Testis (tissue), 3 donors: ENCODE data around the gene MGAT5B. TPM values are rescaled to one million over a fixed set of nuclear protein-coding genes. Genes with fewer than 3 reads are reported as not detected.

Experiments
- DNase-seq: peaks from one replicate; pipeline ENCODE4 v3.0.0-alpha.2; 2019
- H3K27ac ChIP-seq, 2 donors: fragments of 200-600 bp; sonication (generic); one replicate each; pipeline ENCODE4 v1.5.1; 2019
- H3K27me3 ChIP-seq: fragments of 200-600 bp; sonication (generic); one replicate; pipeline ENCODE4 v1.5.1; 2019
- H3K36me3 ChIP-seq: fragments of 200-600 bp; sonication (generic); one replicate; pipeline ENCODE4 v1.5.1; 2017; ENCODE audit warnings: low read depth; ENCODE audit errors: missing control alignments
- H3K4me1 ChIP-seq: fragments of 200-600 bp; sonication (generic); one replicate; pipeline ENCODE4 v1.5.1; 2019
- H3K4me3 ChIP-seq, 2 donors: fragments of 200-600 bp; sonication (generic); one replicate each; pipeline ENCODE4 v1.5.1; 2017 to 2019
- H3K9me3 ChIP-seq: fragments of 200-600 bp; sonication (generic); one replicate; pipeline ENCODE4 v1.5.1; 2017
- POLR2A ChIP-seq: fragments of 450-650 bp; IDR thresholded peaks from one replicate; pipeline ENCODE4 v1.6.1; 2017; ENCODE audit warnings: antibody characterized with exemption, mild to moderate bottlenecking, moderate library complexity
- WGBS, 2 donors: methylation state at CpG; one replicate each; pipeline ENCODE4 v1.1.5; 2018; 5-methylcytosine and 5-hydroxymethylcytosine counted together
- intact Hi-C: fragments of 100-400 bp; cut with DNase I; formaldehyde crosslinking; loops from one replicate; pipeline ENCODE4 v1.15.1; 2023; ENCODE audit warnings: low total_unique reads
- polyA plus RNA-seq: library from polyadenylated mRNA; stranded (reverse); fragments of 350-450 nt; fragmentation: Illumina TruSeq; extraction: RNeasy Lipid Tissue Mini Kit (QIAGEN cat#74804); gene quantifications from one replicate; pipeline ENCODE4 v1.2.3, GENCODE V29; 2014; ENCODE audit warnings: low read depth, low replicate concordance; ENCODE audit not compliant: insufficient read depth
- total RNA-seq, 2 donors: library from RNA; depleted of rRNA; stranded (reverse); fragments of >200 nt; gene quantifications; one replicate each; pipeline ENCODE4 v1.2.3, GENCODE V29; 2016
- TF ChIP-seq, protein P1 (sequence below), 3 experiments: fragments of 450-650 bp in 2 of 3; fragments of 200-600 bp in 1 of 3; sonication (generic) in 1 of 3; IDR thresholded peaks; one replicate each; pipeline ENCODE4 v1.5.1; 2016 to 2019; ENCODE audit warnings: antibody characterized with exemption in 3 of 3, mild to moderate bottlenecking in 2 of 3, moderate library complexity in 1 of 3

Gene MGAT5B
- total and polyA plus RNA-seq, 3 donors from 2014 or later: 4.6 to 10.9 (median 9.0) TPM

DNA sequence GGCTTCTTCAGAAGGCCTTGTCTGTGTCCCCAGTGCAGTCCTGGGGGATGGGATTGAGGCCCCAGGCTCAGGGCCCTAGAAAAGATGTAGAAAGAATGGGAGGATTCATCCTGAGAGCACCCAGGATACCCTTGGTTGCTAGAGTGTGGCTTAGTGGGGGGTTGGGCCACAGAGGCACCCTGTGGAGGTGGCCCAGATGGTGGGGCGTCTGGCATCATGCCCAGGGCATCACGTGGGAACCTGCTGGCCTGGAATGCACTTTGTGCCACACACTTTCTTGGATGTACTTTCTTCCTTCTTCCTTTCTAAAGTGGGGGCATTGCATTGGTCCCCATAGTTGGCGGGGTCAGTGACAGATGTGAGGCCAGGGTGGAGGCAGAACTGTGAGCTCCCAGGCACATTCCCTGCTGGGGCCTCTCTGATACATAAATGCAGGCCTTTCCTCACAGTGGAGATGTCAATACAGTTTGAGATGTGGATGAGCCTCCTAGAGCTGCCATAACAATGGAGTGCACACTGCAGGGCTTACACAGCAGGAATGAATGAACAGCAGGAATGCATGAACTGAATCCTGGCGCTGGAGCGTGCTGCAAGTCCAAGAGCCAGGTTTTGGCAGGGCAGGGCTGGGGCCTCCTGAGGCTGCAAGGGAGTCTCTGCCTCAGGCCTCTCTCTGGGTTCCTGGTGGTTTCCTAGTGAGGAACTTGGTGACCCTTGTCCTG is 43.3 kb downstream of the MGAT5B start:
- H3K27me3 ChIP-seq: no peaks in the 10 kb centered on the region
- 80 to 100% methylated on average over 3 to 5 of the region's 5 CpGs for WGBS, 2 donors
- TF ChIP-seq, protein P1, sequence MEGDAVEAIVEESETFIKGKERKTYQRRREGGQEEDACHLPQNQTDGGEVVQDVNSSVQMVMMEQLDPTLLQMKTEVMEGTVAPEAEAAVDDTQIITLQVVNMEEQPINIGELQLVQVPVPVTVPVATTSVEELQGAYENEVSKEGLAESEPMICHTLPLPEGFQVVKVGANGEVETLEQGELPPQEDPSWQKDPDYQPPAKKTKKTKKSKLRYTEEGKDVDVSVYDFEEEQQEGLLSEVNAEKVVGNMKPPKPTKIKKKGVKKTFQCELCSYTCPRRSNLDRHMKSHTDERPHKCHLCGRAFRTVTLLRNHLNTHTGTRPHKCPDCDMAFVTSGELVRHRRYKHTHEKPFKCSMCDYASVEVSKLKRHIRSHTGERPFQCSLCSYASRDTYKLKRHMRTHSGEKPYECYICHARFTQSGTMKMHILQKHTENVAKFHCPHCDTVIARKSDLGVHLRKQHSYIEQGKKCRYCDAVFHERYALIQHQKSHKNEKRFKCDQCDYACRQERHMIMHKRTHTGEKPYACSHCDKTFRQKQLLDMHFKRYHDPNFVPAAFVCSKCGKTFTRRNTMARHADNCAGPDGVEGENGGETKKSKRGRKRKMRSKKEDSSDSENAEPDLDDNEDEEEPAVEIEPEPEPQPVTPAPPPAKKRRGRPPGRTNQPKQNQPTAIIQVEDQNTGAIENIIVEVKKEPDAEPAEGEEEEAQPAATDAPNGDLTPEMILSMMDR (IDR thresholded peaks at IDR 0.05): no peak
- no peak for TF ChIP-seq POLR2A

DNA sequence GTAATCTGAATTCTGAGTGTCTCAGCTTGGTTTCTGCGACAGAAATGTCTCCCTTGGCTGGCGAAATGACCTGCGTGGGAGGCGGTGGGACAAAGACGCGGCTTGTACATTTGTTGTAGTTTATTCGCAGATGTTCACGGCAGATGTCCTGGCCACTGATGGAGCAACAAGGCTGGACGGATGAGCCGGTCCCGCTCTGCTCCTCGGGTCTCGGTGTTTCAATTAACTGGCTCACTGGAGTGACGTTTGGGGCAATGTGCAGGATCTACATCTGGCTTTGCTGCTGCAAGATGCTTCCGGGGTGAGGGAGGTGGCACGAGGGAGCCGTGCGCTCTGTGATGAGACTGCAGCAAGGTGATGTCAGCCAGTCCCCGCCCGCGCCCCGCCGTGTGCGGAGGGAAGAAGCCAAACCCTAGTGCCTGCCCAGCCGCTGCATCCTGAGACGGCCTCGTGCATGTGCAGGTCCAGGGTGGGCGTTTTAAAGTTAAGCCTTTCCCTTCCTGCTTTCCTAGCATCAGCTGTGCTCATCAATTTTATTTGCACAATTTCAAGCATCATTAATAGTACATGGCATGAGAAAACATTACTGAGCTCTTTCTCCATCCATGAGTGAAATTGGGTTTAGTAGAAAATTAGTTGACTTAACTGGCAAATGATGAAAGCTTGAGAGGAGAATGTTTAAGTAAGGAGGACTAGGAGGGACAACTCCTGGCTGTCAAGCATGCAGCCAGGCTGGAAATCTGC is 44.4 kb downstream of the MGAT5B start:
- H3K4me3 ChIP-seq: no peak overlapping the region
- intact Hi-C loops: no loop called here
- 87 to 91% methylated on average over 27 to 28 of the region's 28 CpGs for WGBS, 2 donors
- TF ChIP-seq, protein P1 (IDR thresholded peaks at IDR 0.05): no peak
- TF ChIP-seq POLR2A: no peak
- no peaks in the 10 kb centered on the region for H3K36me3 ChIP-seq
- H3K4me1 ChIP-seq: peaks cover 1% of the 10 kb centered on the region
- H3K9me3 ChIP-seq: no peaks in the 10 kb centered on the region
- no peak overlapping the region for H3K27ac ChIP-seq
- no peaks in the 10 kb centered on the region for H3K27me3 ChIP-seq
- no peak for DNase-seq

More for the DNA sequence above, 43.3 kb downstream of the MGAT5B start:
- no peak for DNase-seq
- Histone ChIP-seq H3K9me3 (no peaks in the 10 kb centered on the region), H3K36me3 (no peaks in the 10 kb centered on the region), H3K4me3 (no peak overlapping the region), H3K27ac (no peak overlapping the region), H3K4me1 (no peaks in the 10 kb centered on the region)
- intact Hi-C loops: no loop called here

DNA sequence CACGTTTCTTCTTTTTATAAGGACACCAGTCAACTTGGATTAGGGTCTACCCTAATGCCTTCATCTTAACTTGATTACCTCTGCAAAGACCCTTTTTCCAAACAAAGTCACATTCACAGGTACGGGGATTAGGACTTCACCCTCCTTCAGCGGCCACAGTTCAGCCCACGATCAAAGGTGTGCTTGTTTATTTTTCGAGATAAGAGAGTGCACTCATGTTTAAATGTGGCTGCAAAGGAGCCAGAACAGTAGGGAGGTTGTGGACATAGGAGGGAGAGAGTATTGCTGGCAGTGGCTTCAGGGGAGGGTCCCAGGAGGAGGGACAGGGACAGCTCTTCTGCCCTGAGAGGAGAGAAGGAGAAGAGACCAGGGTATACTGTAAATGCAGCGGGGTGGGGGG is 46.7 kb downstream of the MGAT5B start:
- no peaks in the 10 kb centered on the region for H3K27me3 ChIP-seq

DNA sequence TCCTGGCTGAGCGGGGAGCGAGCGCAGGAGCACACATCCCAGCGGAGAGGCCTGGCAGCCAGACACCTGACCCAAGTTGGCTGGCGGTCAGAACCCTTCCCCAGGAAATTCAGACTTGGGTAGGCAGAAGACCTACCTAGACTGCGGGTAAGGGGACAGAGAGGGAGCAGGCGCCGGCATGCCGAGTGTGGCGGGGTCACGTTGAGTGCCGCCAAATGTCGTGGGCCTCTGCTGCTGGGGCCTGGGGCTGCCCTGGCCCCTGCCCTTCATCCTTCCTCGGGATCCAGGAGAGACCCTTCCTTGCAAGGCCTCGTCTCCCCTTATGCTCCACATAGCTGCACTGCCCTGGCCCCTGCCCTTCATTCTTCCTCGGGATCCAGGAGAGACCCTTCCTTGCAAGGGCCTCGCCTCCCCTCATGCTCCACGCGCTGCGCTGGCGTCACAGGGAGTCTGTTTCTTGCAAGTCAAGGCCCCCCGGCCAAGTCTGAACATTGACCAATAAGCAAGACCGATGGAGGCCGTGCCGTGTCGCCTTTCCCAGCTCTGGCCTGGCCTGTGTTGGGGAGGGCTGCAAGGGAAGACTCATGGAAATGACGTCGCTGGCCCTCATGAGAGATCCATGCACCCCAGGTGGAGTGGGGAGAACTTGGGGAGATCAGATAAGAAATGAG is 47.8 kb downstream of the MGAT5B start:
- Histone ChIP-seq H3K27ac (no peak overlapping the region), H3K36me3 (no peaks in the 10 kb centered on the region), H3K4me3 (no peak overlapping the region), H3K9me3 (no peaks in the 10 kb centered on the region), H3K4me1 (peaks cover 13% of the 10 kb centered on the region), H3K27me3 (no peaks in the 10 kb centered on the region)
- intact Hi-C loops: no loop called here
- TF ChIP-seq, protein P1 (IDR thresholded peaks at IDR 0.05): no peak
- no peak for TF ChIP-seq POLR2A
- no peak for DNase-seq
- 91% methylated on average over 18 to 28 of the region's 28 CpGs for WGBS, 2 donors

More for the DNA sequence above, 46.7 kb downstream of the MGAT5B start:
- no peak overlapping the region for H3K27ac ChIP-seq
- DNase-seq: no peak
- TF ChIP-seq, protein P1 (IDR thresholded peaks at IDR 0.05): no peak
- no peak for TF ChIP-seq POLR2A
- no peaks in the 10 kb centered on the region for H3K9me3 ChIP-seq
- no peaks in the 10 kb centered on the region for H3K36me3 ChIP-seq
- 75 to 86% methylated on average over 6 of the region's 6 CpGs for WGBS, 2 donors
- H3K4me3 ChIP-seq: no peak overlapping the region
- H3K4me1 ChIP-seq: peaks cover 13% of the 10 kb centered on the region
- intact Hi-C loops: no loop called here
